Bronchial epithelial cell (primary cell): ENCODE results near the gene ZKSCAN3. TPM values are rescaled to one million over a fixed set of nuclear protein-coding genes. Genes with fewer than 3 reads are reported as not detected.

Experiments
- DNase-seq: peaks from one replicate; pipeline ENCODE4 v3.0.0-alpha.2; 2010; ENCODE audit warnings: low read depth
- FAIRE-seq: peaks from 2 replicates; lab custom pipeline; 2011; peaks lifted over from hg19 to GRCh38; lab: Jason Lieb, UNC
- H3K27me3 ChIP-seq: 2 replicates; pipeline ENCODE4 v1.5.1; 2011; ENCODE audit warnings: low read length; ENCODE audit not compliant: control insufficient read depth, insufficient read depth
- H3K36me3 ChIP-seq: 2 replicates; pipeline ENCODE4 v1.5.1; 2011; ENCODE audit warnings: low read length; ENCODE audit not compliant: control insufficient read depth, insufficient read depth
- H3K4me3 ChIP-seq: 2 replicates; pipeline ENCODE4 v1.5.1; 2011; ENCODE audit warnings: mild to moderate bottlenecking, low read depth, low read length, control low read depth
- CTCF ChIP-seq: IDR thresholded peaks from 2 replicates; pipeline ENCODE4 v1.5.1; 2011; ENCODE audit warnings: mild to moderate bottlenecking, moderate library complexity, low read length, control low read depth, inconsistent platforms; ENCODE audit not compliant: insufficient read depth, severe bottlenecking
- total RNA-seq: library from RNA; depleted of rRNA; stranded (reverse); fragments of >200 nt; gene quantifications from 2 replicates; pipeline ENCODE4 v1.2.1, GENCODE V29; 2014

ZKSCAN3 gene
- total RNA-seq, 1 donor from 2014 or later: 3.2 TPM

DNA sequence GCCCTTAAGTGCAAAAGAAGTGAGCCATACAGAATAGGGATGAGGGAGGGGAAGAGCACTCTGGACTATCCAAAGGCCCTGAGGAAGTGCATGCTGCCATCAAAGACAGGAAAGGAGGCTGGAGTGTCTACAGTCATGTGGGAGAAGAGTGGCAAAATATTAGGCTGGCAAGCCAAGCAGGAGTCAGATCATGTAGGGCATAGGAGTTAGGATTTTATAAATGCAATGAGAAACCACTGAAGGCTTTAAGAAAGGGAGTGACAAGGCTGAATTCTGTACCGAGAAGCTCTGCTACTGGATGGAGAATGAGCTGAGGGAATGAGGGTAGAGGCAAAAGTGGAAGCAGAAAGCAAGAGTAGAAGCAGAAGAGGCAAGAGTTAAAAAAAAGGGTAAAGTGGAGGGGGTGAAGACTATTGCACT, 16.1 kb upstream of the ZKSCAN3 start:
- no peak overlapping the region for H3K4me3 ChIP-seq
- H3K27me3 ChIP-seq: no peaks in the 10 kb centered on the region
- TF ChIP-seq CTCF: no peak
- no peaks in the 10 kb centered on the region for H3K36me3 ChIP-seq
- FAIRE-seq (no peak), DNase-seq (no peak)

DNA sequence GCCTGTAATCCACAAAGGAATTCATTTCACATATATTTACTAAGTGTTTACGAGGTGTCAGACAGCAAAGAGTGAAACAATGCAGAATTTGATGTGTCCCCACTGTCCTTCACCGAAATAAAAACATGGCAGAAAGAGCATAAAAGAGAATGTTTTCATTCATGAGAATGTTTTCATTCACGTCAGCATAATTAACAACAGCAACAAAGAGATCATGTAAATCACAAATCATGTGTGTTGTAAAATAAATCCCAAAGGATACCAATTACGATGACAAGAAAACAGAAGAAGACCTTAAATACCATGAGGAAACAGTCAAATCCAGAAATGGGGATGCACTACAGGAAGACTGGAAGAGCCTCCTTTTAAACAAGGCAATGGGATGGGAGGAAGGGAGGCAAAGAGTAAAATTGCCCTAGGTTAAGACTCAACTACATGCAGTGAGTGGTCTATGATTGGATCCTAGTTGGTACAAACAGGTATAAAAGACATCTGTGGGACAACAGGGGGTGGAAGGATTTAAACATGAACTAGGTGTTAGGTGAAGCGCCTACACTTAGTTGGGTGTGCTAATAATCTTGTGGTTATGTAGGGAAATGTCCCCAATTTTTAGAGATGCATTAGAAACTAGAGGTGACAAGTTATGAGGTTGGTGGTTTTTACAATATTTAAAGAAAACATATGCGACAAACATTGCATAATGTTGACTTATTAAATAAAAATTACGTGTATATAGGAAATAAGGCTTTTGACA, 15.3 kb upstream of the ZKSCAN3 start:
- FAIRE-seq (no peak), DNase-seq (no peak)
- H3K4me3 ChIP-seq: no peak overlapping the region
- no peak for TF ChIP-seq CTCF
- H3K36me3 ChIP-seq: no peaks in the 10 kb centered on the region
- H3K27me3 ChIP-seq: no peaks in the 10 kb centered on the region

DNA sequence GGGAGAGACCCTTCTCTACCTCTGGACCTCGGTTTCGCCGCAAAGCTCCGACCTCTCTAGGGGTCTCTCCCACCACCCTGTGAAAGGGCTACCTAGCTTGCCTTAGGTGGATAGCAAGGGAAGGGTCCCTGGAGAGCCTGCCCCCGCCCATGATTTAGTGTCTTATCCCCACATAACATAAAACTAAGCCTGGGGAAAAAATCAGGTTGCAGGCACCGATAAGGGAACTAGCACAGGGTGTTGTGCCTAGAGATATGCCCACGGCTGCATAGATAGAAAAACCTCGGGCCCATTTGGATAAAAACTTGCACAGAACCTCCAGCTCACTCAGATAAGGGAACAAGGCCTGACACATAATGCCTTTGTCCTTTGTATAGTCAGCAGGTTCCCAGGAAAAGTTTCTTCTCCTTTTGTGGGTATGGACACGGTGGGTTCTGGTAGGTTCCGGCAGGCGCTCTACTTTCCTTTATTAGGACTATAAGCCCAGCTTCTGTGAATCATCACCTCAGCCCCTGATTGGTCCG, 14.6 kb upstream of the ZKSCAN3 start:
- Histone ChIP-seq H3K4me3 (peak overlapping the region; percentile 3), H3K36me3 (no peaks in the 10 kb centered on the region), H3K27me3 (no peaks in the 10 kb centered on the region)
- TF ChIP-seq CTCF: no peak
- FAIRE-seq (no peak), DNase-seq (no peak)

- DNase-seq (peak; percentile 98), FAIRE-seq (no peak)
- Histone ChIP-seq H3K27me3 (no peaks in the 10 kb centered on the region), H3K36me3 (no peaks in the 10 kb centered on the region), H3K4me3 (peak within 1 kb of the TSS; percentile 78)
- TF ChIP-seq CTCF: no peak
Measured at GRCh38 chr6:28335564-28336283, 14.0 kb upstream of the ZKSCAN3 start, which contains the start of gene ZSCAN31. TSS of gene ZSCAN31 (minus strand) at chr6:28336148. CDS start at chr6:28329683, 6,465 bp downstream.

DNA sequence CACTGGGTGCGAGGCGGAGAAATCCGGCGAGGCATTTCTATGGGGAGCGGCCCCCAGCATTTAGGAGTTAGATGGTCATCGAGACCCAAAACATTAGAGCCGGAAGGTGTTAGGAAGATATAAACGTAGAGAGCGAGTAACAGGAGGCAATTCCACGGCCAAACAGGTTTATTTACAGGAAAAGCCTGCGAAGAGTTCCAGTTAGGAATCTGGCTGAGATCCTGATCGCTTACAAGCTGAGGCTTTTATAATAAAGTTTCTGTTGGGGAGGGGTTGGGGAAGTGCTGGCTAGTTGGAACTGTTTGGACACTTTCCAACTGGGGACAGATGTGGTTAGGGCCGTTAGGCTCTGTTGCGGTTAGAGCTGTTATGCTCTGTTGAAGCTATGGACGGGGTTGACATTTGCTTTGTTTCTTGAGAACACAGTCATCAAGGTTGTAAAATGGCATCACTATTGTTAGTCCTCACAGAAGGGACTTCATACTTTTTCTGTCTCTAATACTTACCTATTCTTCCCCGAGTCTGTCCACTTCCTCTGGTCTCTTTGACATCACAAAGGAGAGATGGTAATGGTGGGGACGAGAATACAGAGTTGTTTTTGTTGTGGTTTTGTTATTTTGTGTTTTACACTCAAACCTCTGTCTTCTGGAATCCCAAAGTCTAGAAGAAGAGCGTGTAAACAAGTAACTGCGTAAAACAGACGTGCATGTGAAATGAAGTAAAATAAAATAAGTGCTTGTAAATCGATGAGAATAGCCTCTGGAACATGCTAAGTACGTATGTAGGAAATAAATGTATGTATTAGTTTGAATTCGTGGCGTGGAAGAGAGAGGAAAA, 13.2 kb upstream of the ZKSCAN3 start:
- FAIRE-seq (no peak), DNase-seq (peak; percentile 30)
- TF ChIP-seq CTCF: no peak
- Histone ChIP-seq H3K27me3 (no peaks in the 10 kb centered on the region), H3K36me3 (no peaks in the 10 kb centered on the region), H3K4me3 (peak overlapping the region; percentile 78)
